DMS79 treated with DMSO at 0.1 percent for 48 hours (cell line): Measurements from ENCODE around the gene ZNF157.
"Not testable (repeated sequence)": the region's sequence is repeated elsewhere in the genome, so short reads cannot be mapped to it uniquely, and the experiment has no call there.

ENCODE experiments used
- DNase-seq: peaks from one replicate; lab custom pipeline; 2025; lab: John Stamatoyannopoulos, UW

The ZNF157 gene

GRCh38 chrX:47370278-47370677, at the start of gene ZNF157:
Gene ZNF157, plus strand, starts transcription at chrX:47370578. Its CDS starts 91 bp downstream, at chrX:47370669.
- no peak for DNase-seq

GRCh38 chrX:47321386-47321785, 49.0 kb upstream of the ZNF157 start:
- DNase-seq = no peak

DNA sequence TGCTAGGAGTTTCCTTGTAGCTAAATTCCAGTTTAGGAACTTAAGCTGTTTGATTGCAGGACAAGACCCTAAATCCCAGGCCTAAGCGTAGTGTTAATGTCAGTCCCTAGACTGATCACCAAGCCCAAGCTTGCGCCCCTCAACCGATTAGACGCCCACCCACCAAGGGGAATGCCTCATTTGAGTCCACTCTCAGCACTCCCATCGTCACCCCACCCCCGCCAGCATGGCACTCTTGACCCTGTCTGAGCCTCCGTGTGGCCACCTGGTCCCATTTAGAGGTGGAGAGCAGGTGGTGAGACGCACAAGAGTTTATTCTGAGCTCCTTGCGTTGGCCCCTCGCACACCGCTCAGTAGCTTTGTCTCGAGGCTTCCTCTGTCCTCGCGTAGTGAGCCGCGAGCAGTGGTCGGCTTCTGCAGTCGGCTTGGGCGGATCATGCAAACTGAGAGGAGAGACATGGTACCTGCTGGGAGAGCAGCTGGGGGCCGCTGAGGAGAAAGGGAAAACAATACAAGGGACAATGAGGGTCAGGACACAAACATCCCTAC, 48.5 kb upstream of the ZNF157 start:
- DNase-seq = no peak

DNA sequence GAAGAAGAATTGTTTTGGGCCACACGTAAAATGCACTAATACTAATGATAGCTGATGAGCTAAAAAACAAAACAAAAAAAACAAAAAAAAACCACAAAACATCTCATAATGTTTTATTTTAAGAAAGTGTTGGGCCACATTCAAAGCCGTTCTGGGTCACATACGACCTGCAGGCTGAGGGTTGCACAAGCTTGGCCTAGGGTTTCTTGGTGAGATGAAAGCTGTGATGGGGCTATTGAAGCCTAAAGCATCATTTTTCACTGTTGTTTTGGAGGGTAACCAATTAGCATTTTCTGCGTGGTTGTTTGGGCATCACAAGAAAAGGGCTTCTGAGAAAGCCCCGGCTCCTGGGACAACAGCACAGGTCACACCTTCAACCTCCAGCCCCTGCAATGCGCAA, 42.5 kb upstream of the ZNF157 start:
- no peak for DNase-seq

DNA sequence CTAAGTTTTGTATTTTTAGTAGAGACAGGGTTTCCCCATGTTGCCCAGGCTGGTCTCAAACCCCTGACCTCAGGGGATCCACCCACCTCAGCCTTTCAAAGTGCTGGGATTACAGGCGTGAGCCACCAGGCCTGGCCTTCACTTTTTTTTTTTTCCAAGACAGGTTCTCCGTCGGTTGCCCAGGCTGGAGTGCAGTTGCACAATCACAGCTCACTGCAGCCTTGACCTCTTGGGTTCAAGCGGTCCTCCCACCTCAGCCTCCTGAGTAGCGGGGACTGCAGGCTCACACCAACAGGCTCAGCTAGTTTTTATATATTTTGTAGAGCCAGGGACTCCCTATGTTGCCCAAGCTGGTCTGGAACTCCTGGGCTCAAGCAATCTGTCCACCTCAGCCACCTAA, 37.6 kb upstream of the ZNF157 start:
- not testable (repeated sequence) for DNase-seq

DNA sequence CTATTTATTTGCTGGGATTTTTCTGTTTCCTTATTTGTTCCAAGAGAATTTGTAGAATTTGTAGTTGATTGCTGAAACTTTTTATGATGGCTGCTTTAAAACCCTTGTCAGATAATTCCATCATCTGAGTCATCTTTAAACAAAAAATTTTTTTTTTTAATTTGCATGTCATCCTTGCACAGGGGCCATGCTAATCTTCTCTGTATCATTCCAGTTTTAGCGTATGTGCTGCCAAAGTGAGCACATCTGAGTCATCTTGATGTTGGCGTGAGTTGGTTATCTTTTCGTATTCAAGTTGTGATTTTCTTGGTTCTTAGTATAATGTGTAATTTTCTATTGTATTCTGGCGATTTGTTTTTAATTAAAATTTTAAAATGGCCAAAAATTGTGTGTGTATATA, 18.7 kb upstream of the ZNF157 start:
- DNase-seq = no peak

- no peak for DNase-seq
Measured at GRCh38 chrX:47358387-47359065, 11.9 kb upstream of the ZNF157 start.

DNA sequence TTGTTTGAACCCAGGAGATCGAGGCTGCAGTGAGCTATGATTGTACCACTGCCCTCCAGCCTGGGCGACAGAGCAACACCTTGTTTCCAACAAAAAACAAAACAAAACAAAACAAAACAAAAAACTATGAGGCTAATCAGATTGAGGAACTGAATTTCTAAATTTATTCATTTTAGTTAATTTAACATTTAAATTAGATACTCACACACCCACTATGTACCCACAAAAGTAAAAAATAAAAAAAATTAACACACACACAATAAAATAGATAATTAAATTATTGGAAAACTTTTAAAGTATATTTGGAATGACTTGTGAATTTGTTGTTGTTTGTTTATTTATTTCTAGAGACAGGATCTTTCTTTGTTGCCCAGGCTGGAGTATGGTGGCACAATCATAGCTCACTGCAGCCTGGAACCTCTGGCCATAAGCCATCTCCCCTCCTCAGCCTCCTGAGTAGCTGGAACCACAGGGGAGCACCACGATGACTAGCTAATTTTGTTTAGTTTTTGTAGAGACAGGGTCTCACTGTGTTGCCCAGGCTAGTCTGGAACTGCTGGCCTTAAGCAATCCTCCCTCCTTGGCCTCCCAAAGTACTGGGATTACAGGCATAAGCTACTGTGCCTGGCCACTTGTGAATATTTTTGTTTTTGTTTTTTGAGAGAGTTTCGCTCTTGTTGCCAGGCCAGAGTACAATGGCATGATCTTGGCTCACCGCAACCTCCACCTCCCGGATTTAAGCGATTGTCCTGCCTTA, 9.8 kb upstream of the ZNF157 start:
- DNase-seq = no peak

DNA sequence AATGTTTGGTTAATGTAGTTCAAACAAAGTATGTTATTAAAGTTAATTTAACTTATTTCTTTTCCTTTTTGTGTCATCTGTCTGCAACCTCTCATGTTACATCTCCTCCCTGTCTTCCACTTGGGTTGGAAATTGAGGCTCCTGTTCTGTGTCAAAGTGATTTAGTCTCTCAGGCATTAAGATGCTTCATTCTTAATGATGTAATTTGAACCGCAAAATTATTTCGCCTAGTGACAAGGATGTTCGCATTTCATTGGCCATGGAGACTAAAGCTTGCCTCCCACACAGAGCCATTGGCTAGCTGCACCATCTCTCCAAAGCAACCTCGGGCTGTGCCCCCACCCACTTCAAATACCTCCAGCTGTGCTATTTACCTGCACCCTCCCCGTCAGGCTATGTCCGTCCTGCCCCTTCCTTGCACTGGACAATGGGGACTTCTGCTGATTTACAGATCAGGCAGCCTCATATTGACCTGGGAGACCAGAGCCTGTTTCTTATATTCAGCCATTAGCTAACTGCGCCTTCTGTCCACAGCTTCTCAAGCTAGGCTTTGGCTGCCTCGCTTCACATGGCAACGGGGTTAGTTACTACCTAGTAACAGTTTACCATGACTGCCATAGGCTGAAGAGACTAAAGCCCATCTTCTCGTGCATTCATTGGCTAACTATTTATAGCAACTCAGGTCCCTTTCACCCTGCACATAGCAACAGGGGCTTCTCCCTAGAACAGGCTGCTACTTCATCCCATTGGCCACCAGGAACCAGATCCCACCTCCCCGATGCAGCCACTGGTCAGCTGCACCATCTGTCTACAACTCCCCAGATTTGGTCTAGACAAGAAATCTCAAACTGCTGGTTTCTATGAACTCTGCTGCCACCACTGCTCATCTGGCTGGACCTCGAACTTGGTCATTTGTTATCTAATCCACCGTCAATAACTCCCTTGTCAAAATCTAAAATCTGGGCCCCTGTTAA, 8.6 kb upstream of the ZNF157 start:
- peak; percentile 86 for DNase-seq

- DNase-seq = peak; percentile 84
Measured at GRCh38 chrX:47366041-47366722, 4.2 kb upstream of the ZNF157 start.

GRCh38 chrX:47373198-47373597, 2.8 kb downstream of the ZNF157 start:
- DNase-seq = no peak

- DNase-seq = no peak
Measured at GRCh38 chrX:47380268-47380667, 9.9 kb downstream of the ZNF157 start.

GRCh38 chrX:47380837-47381236, 10.5 kb downstream of the ZNF157 start:
- not testable (repeated sequence) for DNase-seq

- peak; percentile 17 for DNase-seq
Measured at GRCh38 chrX:47384502-47384901, 14.1 kb downstream of the ZNF157 start.

DNA sequence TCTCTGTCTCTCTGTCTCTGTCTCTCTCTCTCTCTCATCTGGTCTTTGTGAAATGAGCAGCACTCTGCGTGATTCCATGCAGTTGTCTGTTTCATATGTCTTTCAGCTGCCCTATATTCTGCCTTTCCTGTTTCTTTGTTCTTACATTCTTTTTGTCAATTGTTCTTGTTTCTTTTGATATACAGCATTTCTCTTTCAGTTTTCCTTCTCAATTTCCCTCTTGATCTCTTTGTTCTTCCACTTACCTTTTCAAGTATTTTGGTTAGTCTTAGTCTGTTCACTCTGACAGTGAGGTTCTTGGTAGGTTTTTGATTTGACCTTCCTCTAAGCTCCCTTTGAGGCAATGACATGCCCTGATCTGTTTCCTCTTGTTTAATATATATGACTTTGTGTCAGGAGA, 20.4 kb downstream of the ZNF157 start:
- no peak for DNase-seq

GRCh38 chrX:47413179-47413594, 42.8 kb downstream of the ZNF157 start:
- DNase-seq = no peak

- no peak for DNase-seq
Measured at GRCh38 chrX:47420265-47420664, 49.9 kb downstream of the ZNF157 start.

DNA sequence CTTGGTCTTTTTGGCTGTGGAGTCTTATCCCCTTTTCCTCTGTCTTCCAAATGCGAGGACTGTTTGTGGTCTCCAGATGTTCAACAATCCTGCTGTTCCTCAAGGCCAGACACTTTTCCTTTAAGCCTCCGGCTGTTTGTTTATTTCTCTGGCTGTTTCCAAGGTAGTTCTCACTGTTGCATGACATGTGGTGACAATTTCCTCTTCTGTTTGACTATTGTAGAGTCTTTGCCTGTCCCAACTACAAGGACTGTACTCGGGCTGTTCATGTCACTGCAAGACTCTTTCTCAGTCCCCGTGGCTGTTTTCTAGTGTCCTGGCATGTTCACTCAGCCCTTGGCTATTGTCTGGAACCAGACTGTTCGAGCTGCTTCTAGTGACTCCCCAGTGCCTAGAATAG, 50.6 kb downstream of the ZNF157 start:
- no peak for DNase-seq

DNA sequence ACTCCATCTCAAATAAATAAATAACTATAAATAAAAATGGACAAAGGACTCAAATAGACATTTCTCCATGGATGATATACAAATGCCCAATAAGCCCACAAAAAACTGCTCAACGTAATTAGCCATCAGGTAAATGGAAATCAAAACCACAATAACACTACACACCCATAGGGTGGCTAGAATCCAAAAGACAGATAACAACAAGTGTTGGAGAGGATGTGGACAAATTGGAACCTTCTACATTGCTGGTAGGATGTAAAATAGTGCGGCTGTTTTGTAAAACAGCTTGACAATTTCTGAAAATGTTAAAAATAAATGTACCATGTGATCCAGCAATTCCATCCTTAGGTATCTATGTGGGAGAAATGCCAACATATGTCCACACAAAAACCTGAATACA, 52.1 kb downstream of the ZNF157 start:
- DNase-seq = no peak

DNA sequence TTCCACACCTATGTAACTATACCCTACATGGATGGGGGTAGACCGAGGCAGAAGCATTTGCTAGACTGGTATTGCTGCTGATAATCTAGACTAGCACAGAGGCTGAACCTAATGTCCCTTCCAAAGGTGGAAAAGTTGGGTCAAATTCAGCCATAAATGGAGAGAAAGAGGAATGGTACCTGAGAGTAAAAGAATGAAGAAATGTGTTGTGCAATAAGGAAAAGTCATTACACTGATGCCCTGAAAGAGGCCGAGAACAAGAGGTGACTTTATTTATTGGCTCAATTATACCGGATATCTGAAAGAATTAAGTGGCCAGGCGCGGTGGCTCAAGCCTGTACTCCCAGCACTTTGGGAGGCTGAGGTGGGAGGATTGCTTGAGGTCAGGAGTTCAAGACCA, 60.5 kb downstream of the ZNF157 start:
- no peak for DNase-seq

- no peak for DNase-seq
Measured at GRCh38 chrX:47446431-47446830, 76.1 kb downstream of the ZNF157 start.

GRCh38 chrX:47446971-47447370, 76.6 kb downstream of the ZNF157 start:
- no peak for DNase-seq
